HUES48 (cell line): ENCODE results near the gene RBFOX1.

Experiments used
- H3K27ac ChIP-seq: one replicate; pipeline ENCODE4 v1.7.0; 2013; ENCODE audit warnings: low read depth, low read length, inconsistent platforms
- H3K27me3 ChIP-seq: 2 replicates; pipeline ENCODE4 v1.6.1; 2013; ENCODE audit warnings: mild to moderate bottlenecking, low read length; ENCODE audit not compliant: control insufficient read depth, insufficient read depth
- H3K36me3 ChIP-seq: 2 replicates; pipeline ENCODE4 v1.6.1; 2013; ENCODE audit warnings: low read length; ENCODE audit not compliant: control insufficient read depth, insufficient read depth
- H3K4me1 ChIP-seq: 2 replicates; pipeline ENCODE4 v1.6.1; 2013; ENCODE audit warnings: mild to moderate bottlenecking, low read length; ENCODE audit not compliant: control insufficient read depth, insufficient read depth
- H3K4me3 ChIP-seq: 2 replicates; pipeline ENCODE4 v1.5.1; 2013; ENCODE audit warnings: mild to moderate bottlenecking, low read depth, low read length
- H3K9ac ChIP-seq: 2 replicates; pipeline ENCODE4 v1.6.1; 2013; ENCODE audit warnings: mild to moderate bottlenecking, low read depth, low read length, moderate library complexity
- H3K9me3 ChIP-seq: 2 replicates; pipeline ENCODE4 v1.6.1; 2013; ENCODE audit warnings: low read length; ENCODE audit not compliant: control insufficient read depth, insufficient read depth

RBFOX1 gene

GRCh38 chr16:7350806-7351205 is 18.2 kb downstream of the RBFOX1 start:
- Histone ChIP-seq H3K27me3 (no peaks in the 10 kb centered on the region), H3K4me3 (no peak overlapping the region)

DNA sequence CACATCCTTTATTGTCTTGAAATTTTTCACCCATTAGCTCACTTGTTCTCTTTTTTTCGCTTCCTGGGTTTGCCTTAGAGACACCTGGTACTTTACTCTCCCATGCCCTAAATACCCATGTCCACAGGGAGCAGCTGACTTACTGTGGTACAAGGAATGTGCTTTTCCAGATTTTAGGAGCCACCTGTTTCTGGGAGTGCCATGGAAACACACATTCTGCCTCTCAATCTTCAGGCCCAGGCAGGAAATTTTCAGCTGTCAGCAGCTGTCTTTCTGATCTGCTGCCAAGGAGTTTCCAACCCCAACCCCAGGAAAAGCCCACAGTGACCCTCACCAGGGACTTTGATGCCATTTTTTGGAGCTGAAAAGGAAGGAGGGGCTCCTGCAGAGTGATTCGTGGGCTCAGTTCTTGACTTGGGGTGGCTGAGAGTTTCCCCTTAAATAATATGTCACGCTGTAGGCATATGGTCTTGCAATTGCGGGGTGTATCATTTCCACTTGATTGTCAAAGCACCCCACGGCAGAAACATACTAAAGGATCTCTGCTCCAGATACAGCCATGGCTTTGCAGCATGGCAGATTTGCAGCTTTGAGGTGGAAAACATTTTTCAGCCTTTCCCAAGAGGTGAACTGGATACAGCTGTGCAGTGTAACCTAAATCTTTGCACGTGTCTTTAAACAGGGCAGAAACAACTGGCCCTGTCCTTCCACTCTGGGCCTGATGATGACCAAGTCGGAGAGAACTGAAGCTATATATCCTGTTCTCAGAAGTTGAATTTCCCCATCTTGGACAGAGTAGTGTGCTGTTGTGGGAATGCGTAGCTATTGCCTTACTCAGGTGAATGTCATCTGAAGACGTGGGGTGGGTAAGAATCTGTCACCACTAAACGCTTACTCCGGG is 19.2 kb downstream of the RBFOX1 start:
- Histone ChIP-seq H3K27me3 (no peaks in the 10 kb centered on the region), H3K4me3 (no peak overlapping the region), H3K36me3 (no peaks in the 10 kb centered on the region), H3K9me3 (no peaks in the 10 kb centered on the region), H3K4me1 (no peaks in the 10 kb centered on the region), H3K9ac (no peak overlapping the region), H3K27ac (no peak overlapping the region)

More at GRCh38 chr16:7350806-7351205, 18.2 kb downstream of the RBFOX1 start:
- Histone ChIP-seq H3K9ac (no peak overlapping the region), H3K9me3 (no peaks in the 10 kb centered on the region), H3K27ac (no peak overlapping the region), H3K4me1 (no peaks in the 10 kb centered on the region), H3K36me3 (no peaks in the 10 kb centered on the region)

DNA sequence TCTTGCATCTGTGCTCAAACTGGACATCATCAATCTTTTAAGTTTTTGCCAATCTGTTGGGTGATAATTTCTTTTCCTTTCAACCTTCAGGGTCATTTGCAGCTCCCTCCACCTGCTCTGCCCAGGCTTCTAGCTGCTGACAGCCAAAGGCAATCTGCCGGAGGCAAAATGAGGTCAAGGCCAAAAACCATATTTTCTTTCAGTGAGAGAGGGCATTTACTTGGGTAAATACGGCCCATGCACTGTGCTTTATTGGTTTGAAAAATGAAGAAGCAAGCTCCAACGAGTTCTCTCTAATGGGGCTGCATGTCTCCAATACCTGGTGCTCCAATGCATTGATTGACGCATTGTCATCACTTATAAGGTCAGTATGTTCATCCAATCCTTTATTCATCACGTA is 23.1 kb downstream of the RBFOX1 start:
- H3K9me3 ChIP-seq = no peaks in the 10 kb centered on the region
- no peaks in the 10 kb centered on the region for H3K36me3 ChIP-seq
- H3K4me1 ChIP-seq = no peaks in the 10 kb centered on the region
- no peaks in the 10 kb centered on the region for H3K27me3 ChIP-seq
- no peak overlapping the region for H3K9ac ChIP-seq
- H3K4me3 ChIP-seq = no peak overlapping the region
- H3K27ac ChIP-seq = no peak overlapping the region

DNA sequence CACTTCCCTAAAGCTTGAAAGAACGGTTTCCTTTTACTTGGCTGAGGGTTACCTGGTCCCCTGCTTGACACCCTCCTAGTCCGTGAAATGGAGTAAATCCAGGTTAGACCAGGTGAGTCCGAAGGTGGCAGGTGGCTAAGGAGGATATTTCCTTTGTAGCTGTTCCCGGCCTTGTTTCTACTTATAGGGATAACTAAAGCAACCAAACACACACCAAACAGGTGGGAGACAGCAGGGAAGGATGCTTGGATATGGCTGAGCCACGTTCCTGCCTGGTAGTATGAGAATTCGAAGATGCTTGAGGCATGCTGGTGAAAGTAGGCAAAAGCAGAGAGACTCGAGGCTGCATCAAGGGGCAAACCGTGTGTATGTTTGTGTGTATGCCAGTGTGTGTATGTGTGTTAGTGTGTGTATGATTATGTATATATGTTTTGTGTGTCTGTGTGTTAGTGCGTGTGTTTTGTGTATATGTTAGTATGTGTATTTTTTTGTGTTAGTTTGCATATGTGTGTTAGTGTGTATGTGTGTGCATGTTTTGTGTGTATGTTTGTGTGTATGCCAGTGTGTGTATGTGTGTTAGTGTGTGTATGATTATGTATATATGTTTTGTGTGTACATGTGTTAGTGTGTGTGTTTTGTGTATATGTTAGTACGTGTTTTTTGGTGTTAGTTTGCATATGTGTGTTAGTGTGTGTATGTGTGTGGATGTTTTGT is 28.9 kb downstream of the RBFOX1 start:
- Histone ChIP-seq H3K4me3 (no peak overlapping the region), H3K9ac (no peak overlapping the region), H3K27ac (no peak overlapping the region), H3K36me3 (no peaks in the 10 kb centered on the region), H3K27me3 (no peaks in the 10 kb centered on the region), H3K4me1 (no peaks in the 10 kb centered on the region), H3K9me3 (no peaks in the 10 kb centered on the region)

- Histone ChIP-seq H3K27ac (no peak overlapping the region), H3K9me3 (no peaks in the 10 kb centered on the region), H3K27me3 (no peaks in the 10 kb centered on the region), H3K4me3 (no peak overlapping the region), H3K36me3 (no peaks in the 10 kb centered on the region), H3K9ac (no peak overlapping the region), H3K4me1 (no peaks in the 10 kb centered on the region)
These were observed 29.6 kb downstream of the RBFOX1 start for GRCh38 chr16:7362231-7362630.

DNA sequence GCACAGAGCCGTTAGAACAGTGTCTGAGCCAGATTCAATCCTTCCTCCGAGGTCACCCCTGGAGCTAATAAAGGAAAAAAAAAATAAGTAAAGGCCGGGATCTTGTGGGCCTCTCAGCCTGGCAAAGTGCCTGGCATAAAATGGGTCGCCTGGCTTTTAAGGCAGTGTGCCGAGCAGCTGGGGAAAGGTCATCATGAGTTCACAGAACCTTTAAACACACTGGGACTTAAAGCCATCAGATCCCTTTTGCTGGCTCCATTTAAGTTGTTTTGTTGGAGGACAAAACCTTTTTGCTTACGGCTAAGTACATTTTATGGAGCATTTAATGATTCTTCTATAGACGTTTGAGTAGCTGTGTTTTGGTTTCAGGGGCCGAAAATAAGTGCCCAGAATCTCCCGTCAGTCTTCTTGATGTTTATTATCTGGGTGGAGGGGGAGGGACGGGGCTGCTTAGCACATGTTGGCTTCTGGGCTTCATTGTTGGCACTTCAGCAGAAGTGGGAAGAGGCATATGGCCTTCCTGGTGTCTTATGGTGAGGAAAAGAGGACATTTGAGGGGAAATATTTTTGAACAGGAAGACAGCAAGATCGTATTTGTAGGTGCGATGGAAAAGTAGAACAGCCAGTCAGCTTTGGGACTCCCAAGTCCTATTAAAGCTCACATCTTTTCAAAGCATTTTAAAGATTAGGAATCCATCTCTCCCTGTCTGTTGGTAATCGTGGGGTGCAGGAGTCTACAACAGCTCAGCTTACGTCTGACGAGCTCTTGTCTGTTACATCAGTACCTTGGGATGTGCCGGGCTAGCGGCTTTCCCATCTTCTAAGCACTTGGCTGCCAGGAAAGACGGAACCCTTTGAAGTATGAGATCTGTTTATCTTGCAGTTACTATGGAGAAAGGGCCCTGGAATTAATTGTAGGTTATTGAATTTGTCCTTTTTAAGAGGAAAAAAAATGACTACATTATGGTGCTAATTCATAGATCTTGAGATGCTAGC is 31.1 kb downstream of the RBFOX1 start:
- H3K4me3 ChIP-seq = no peak overlapping the region
- no peak overlapping the region for H3K27ac ChIP-seq
- no peaks in the 10 kb centered on the region for H3K9me3 ChIP-seq
- H3K9ac ChIP-seq = no peak overlapping the region
- 0 out of 2 replicates have a peak, but pooled peaks cover under 1% of the 10 kb centered on the region for H3K4me1 ChIP-seq
- no peaks in the 10 kb centered on the region for H3K36me3 ChIP-seq
- no peaks in the 10 kb centered on the region for H3K27me3 ChIP-seq

- Histone ChIP-seq H3K4me3 (no peak overlapping the region), H3K27ac (no peak overlapping the region), H3K9me3 (no peaks in the 10 kb centered on the region), H3K4me1 (peaks cover 14% of the 10 kb centered on the region), H3K27me3 (no peaks in the 10 kb centered on the region), H3K9ac (no peak overlapping the region), H3K36me3 (no peaks in the 10 kb centered on the region)
These were observed 33.4 kb downstream of the RBFOX1 start for GRCh38 chr16:7366041-7366440.

- no peaks in the 10 kb centered on the region for H3K27me3 ChIP-seq
- no peaks in the 10 kb centered on the region for H3K36me3 ChIP-seq
- no peaks in the 10 kb centered on the region for H3K9me3 ChIP-seq
- H3K4me1 ChIP-seq = peaks cover 14% of the 10 kb centered on the region
- no peak overlapping the region for H3K9ac ChIP-seq
- H3K4me3 ChIP-seq = no peak overlapping the region
- H3K27ac ChIP-seq = no peak overlapping the region
These were observed 34.6 kb downstream of the RBFOX1 start for GRCh38 chr16:7366993-7367880.

DNA sequence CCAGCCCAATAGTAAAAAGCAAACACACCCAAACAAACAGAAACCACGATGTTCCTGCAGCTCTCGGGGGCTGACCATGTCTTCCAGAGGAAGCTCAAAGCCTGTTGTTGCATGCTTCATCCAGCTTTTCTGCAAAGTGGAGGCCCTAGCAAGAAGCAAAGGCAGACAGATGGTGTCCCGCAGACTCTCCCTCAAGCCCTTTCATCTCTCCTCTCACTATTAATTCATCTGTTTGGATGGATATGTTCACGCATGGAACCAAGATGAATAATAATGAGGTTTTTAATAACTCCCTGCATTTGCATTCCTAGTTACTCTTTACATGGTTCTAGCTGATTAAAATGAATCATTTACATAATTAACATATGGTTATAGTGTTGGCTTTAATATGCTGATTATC is 36.6 kb downstream of the RBFOX1 start:
- no peak overlapping the region for H3K27ac ChIP-seq
- H3K36me3 ChIP-seq = no peaks in the 10 kb centered on the region
- peaks cover 14% of the 10 kb centered on the region for H3K4me1 ChIP-seq

DNA sequence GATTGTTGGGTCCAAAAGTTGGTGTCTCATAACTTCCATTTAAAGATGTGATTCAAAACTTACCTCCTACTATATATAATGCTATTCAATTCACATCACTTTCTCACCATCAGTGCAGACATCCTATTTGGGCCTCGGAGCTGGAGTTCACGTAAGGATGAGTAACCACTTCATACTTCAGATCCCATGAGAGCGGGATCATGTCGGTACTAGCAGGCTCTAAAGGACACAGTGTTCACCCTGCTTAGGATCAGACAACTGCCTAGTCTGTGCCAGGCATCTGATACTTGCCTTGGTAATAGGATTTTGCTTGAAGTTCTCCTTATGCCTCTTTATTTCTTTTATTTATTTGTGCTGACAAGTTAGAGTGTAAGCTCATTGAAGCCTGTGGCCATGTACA is 39.5 kb downstream of the RBFOX1 start:
- Histone ChIP-seq H3K27ac (no peak overlapping the region), H3K9me3 (no peaks in the 10 kb centered on the region), H3K36me3 (no peaks in the 10 kb centered on the region), H3K4me3 (no peak overlapping the region), H3K9ac (no peak overlapping the region), H3K27me3 (no peaks in the 10 kb centered on the region), H3K4me1 (peaks cover 14% of the 10 kb centered on the region)

More for the DNA sequence above, 36.6 kb downstream of the RBFOX1 start:
- no peak overlapping the region for H3K4me3 ChIP-seq
- H3K9me3 ChIP-seq = no peaks in the 10 kb centered on the region
- H3K9ac ChIP-seq = no peak overlapping the region
- H3K27me3 ChIP-seq = no peaks in the 10 kb centered on the region
